Activated effector memory CD4-positive, alpha-beta T cell treated with anti-CD3 and anti-CD28 coated beads, Interleukin-2, amount 50 U/mL, for 16 hours (primary cell): ENCODE data around the gene CNTN5.
"Not testable (repeated sequence)": the region's sequence is repeated elsewhere in the genome, so short reads cannot be mapped to it uniquely, and the experiment has no call there.

Experiments used
- DNase-seq: peaks from one replicate; pipeline ENCODE4 v3.0.0-alpha.2; 2020

Gene CNTN5

GRCh38 chr11:99020352-99021225, at the start of gene CNTN5:
Gene CNTN5, plus strand, starts transcription at chr11:99020949.
- no peak for DNase-seq

DNA sequence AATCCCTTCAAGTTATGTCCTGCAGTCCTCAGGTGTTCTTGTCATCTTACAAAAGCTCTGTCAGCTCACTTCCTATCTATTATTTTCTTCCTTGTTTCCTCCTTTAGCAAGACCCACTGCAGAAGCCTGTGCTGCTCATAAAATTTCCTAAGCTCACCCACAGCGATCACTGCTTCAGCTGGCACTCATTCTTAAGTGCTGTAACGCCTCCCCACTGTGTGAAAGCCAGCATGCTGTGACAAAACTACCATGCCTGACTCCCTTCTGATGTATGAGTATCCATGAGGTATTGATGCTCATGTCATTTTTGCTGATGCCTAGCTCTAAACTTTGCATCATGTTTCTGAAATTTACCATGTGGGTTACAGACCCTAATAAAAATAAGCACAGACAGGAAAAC, 41.5 kb upstream of the CNTN5 start:
- DNase-seq: no peak

- no peak for DNase-seq
Measured at GRCh38 chr11:99015634-99016454, 4.9 kb upstream of the CNTN5 start.

- no peak for DNase-seq
Measured at GRCh38 chr11:99019696-99020095, 1.1 kb upstream of the CNTN5 start.

DNA sequence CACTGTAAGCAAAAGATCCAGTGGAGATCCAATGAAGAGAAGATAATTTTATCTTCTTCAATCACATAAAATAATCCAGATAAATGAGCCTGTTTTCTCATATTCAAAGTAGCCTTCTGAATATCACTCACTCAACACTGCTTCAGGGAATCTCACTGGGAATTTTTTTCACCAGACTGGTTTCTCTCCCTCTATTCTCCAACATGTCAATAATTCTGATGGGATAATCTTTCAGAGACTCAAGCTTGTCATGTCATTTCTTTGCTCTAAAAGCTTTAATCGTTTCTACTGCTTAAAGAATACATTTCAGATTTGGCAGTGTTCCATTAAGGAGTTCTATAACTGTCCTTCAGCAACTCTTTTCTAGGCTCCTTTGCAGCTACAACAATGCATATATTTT, 16.3 kb downstream of the CNTN5 start:
- no peak for DNase-seq

DNA sequence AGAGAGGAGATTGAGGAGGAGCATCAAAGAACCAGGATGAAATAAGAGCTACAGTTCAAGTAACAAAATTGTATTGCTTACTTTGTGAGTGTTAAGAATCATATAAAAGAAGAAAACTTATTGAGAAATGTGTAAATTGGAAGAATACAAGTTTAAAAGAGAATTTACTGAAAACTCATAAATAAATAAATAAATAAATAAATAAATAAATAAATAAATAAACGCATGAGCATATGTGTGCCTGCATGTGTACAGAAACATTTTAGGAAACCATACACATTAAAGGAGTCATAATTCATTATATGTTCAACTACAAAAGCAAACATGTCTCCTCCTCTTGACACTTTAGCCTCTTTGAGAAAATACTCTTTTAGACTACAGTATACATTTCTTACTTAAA, 42.6 kb downstream of the CNTN5 start:
- no peak for DNase-seq

DNA sequence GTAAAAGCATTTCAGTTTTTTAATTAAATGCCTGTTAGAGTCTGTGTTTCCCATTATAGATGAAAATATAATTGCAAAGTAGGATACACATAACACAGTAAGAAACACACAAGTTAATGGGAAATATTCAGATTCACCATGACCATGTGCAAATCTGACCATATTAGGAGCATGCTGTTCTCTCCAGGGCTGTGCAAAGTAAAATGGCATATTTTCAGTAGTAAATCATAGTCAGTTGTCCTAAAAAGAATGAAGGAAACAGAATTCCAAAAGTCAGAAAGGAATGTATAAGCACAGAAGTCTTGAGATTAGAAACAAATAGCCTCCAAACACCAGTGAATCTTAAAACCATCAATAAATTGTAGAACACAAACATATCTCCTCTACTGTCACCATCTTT, 44.4 kb downstream of the CNTN5 start:
- DNase-seq: no peak

DNA sequence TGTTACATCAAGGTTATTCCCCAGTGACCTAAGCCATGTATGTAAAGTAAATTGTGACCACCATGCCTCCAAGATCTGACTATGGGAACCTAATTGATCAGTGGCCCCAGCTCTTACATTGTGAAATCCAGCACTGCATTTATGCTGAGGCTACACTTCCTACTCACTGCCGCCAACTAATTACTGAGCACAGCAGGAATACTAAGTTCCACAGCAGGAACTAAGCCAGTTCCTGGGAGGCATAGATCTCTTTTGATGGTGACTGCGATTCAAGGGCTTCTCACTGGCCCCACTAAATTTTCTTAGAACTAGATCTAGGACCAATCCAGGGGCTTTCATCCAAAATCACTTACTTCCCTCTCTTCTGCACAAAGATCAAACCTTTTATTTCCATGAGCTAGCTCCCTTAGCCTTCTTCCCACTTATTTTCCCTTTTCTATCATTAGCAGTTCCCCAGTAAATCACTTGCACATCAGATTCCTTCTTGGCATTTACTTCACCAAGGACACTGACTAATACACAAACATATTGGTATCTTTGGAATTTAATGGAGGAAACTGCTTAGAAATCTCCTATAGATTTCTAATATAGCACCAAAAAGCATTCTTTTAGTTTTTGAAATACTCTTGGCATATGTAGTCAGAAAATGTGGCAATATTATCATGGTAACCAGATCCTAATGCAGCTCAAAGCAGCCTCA, 46.0 kb downstream of the CNTN5 start:
- DNase-seq: no peak

- DNase-seq: no peak
Measured at GRCh38 chr11:99068832-99069231, 48.1 kb downstream of the CNTN5 start.

- DNase-seq: no peak
Measured at GRCh38 chr11:99069856-99070444, 49.2 kb downstream of the CNTN5 start.

DNA sequence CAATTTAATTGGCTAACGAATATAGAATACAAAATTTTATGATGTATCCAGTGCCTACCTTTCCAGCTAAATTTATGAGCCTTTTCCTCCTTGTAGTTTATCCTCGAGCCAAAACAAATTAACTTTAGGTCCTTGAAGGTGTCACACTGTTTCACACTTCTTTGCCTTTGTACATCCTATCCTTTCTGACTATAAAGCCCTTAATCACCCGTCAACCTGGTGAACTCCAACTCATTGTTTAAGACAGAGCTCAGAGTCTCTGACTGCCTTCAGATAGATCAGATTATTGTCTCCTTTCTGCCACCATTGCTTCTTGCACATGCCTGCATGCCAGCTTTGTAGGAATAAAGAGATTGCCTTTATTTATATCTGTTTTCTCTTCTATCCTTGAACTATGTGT, 58.8 kb downstream of the CNTN5 start:
- no peak for DNase-seq

- no peak for DNase-seq
Measured at GRCh38 chr11:99080154-99080553, 59.4 kb downstream of the CNTN5 start.

- DNase-seq: no peak
Measured at GRCh38 chr11:99098258-99098657, 77.5 kb downstream of the CNTN5 start.

DNA sequence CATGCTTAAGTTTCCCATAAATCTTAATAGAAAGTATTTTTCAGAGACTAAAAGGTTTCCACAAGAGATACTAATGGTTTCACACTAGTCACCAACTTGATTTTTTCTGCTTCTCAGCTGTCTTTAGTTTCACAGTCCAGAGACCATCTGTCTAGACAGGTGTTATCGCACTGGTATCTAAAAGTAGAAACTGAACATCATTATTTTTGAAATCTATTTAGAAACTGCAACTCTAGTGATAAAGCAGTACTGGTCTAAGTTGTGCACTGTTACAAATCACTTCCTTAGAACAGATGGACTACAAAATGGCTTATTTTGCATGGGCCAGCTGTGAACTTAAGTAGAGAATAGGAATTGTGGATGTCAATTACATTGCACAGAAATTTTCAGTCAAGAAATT, 78.0 kb downstream of the CNTN5 start:
- DNase-seq: no peak

- no peak for DNase-seq
Measured at GRCh38 chr11:99117603-99118002, 96.9 kb downstream of the CNTN5 start.

GRCh38 chr11:99133862-99134261, 113.1 kb downstream of the CNTN5 start:
- DNase-seq: not testable (repeated sequence)

GRCh38 chr11:99135508-99135907, 114.8 kb downstream of the CNTN5 start:
- no peak for DNase-seq

DNA sequence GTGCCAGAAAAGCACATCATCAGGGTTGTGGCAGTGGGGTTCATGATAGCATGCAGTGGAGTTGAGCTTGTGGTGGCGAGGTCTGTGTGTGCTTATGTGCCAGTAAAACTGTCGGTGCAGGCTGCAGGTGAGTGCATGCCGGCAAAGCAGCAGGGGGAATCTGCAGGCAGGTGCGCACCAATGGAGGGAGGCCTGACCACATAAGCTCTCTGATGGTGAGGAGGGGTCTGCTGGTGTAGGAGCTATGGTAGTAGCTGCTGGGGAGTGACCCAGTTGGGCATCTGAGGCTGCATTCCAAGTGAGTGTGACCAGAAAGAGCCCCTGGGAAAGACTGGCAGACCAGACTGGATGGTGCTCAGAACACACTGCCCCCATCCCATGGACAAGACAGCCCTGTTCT, 121.5 kb downstream of the CNTN5 start:
- DNase-seq: no peak

DNA sequence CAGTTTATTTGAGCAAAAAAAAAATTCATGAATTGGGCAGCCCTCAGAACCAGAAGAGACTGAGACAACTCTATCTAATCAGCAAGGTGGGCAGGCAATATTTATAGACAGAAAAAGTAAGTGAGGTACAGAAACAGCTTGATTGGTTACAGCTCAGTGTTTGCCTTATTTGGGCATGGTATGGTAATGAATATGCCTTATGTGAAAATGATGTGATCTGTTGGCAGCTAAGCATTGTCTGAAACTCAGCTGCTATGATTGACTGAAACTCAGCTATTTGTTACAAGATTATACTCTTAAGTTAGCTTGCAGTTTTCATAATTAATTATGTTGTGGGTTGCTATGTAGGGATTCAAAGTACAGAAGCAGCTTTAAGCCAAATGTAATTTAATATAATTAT, 127.6 kb downstream of the CNTN5 start:
- DNase-seq: no peak

- DNase-seq: no peak
Measured at GRCh38 chr11:99154277-99154676, 133.5 kb downstream of the CNTN5 start.

- no peak for DNase-seq
Measured at GRCh38 chr11:99160447-99160846, 139.7 kb downstream of the CNTN5 start.

DNA sequence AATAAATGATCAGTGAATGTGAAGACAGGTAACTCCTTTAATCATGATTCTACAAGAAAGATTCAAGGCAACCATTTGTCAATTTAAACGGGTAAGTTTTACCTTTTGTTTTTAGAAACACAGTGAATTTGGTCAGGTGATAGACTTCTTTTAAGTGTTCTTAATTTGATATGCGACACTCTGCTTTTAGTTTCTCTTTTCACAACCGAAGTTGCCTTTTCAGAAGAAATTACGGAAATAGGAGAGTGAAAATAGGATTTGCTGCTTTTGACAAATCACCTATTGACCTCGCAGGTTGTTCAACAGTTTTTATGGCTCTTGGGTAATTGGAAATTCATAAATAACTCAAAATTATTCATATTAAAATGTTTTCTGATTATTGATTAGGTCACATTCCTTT, 142.1 kb downstream of the CNTN5 start:
- DNase-seq: no peak

DNA sequence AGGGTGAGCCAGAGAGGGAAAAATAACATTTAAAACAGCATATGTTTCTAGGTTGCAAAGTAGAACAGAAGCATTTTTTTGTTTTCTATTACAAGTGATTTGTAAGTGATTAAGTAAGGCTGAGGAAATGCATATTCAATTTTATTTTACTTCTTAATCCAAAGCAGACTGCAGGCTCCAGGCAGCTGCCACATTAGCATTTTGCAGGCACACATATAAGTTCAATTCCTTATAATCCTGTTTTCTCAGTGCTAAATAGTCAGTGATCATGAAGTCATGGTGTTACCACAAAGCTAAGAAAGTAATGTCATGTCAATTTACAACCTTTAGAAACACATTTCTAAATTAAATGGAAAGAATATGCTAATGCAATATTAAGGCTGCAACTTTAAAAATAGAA, 149.8 kb downstream of the CNTN5 start:
- DNase-seq: no peak
